Measurements from ENCODE around the gene CHST2.
A peak's percentile ranks its signal among the peaks of the same experiment; 100 is the strongest.

Gene CHST2

GRCh38 chr3:143118630-143119008, 952 bp upstream of the CHST2 start:
- TF ChIP-seq SUZ12 (IDR thresholded peaks at IDR 0.05; ENCODE audit: extremely low read depth, insufficient read depth, insufficient read length) (no peak), YY1 (IDR thresholded peaks at IDR 0.05; ENCODE audit: insufficient read depth, insufficient read length) (no peak), ZNF274 (IDR thresholded peaks at IDR 0.05; ENCODE audit: low read depth, low read length) (no peak)
- peaks cover 8% of the 10 kb centered on the region; the same call in 1 of the 2 replicates for H3K9me3 ChIP-seq (ENCODE audit: insufficient read depth, low read length)
- H3K36me3 ChIP-seq (ENCODE audit: insufficient read depth, insufficient read length, low read length), result peaks cover 18% of the 10 kb centered on the region
- peaks cover 11% of the 10 kb centered on the region for H3K27me3 ChIP-seq (ENCODE audit: insufficient read depth, insufficient read length)
- DNase-seq (ENCODE audit: low read depth, low spot score), result no peak
- H3K4me3 ChIP-seq (ENCODE audit: insufficient read length, low read depth), result peak overlapping the region; percentile 91
- H3K4me1 ChIP-seq (ENCODE audit: insufficient read depth, insufficient read length), result peaks cover 7% of the 10 kb centered on the region
- peak overlapping the region; percentile 92 for H3K9ac ChIP-seq (ENCODE audit: insufficient read length, low read depth)

- Histone ChIP-seq H3K9me3 (ENCODE audit: insufficient read depth, low read length) (peaks cover 8% of the 10 kb centered on the region; the same call in 1 of the 2 replicates), H3K4me3 (ENCODE audit: insufficient read length, low read depth) (peak overlapping the region; percentile 91), H3K36me3 (ENCODE audit: insufficient read depth, insufficient read length, low read length) (peaks cover 18% of the 10 kb centered on the region), H3K9ac (ENCODE audit: insufficient read length, low read depth) (peak overlapping the region; percentile 91), H3K27me3 (ENCODE audit: insufficient read depth, insufficient read length) (peaks cover 11% of the 10 kb centered on the region), H3K4me1 (ENCODE audit: insufficient read depth, insufficient read length) (peaks cover 7% of the 10 kb centered on the region)
- TF ChIP-seq SUZ12 (IDR thresholded peaks at IDR 0.05; ENCODE audit: extremely low read depth, insufficient read depth, insufficient read length), result peak; percentile 62
- TF ChIP-seq ZNF274 (IDR thresholded peaks at IDR 0.05; ENCODE audit: low read depth, low read length), result no peak
- TF ChIP-seq YY1 (IDR thresholded peaks at IDR 0.05; ENCODE audit: insufficient read depth, insufficient read length), result no peak
- peak; percentile 35 for DNase-seq (ENCODE audit: low read depth, low spot score)
Observed at GRCh38 chr3:143119974-143120715, 574 bp downstream of the CHST2 start.

GRCh38 chr3:143120716-143121240, 1.2 kb downstream of the CHST2 start:
- Histone ChIP-seq H3K9ac (ENCODE audit: insufficient read length, low read depth) (peak overlapping the region; percentile 91), H3K27me3 (ENCODE audit: insufficient read depth, insufficient read length) (peaks cover 11% of the 10 kb centered on the region)

GRCh38 chr3:143121241-143122088, 1.9 kb downstream of the CHST2 start:
- Histone ChIP-seq H3K9ac (ENCODE audit: insufficient read length, low read depth) (peak overlapping the region; percentile 91), H3K9me3 (ENCODE audit: insufficient read depth, low read length) (peaks cover 8% of the 10 kb centered on the region; the same call in 1 of the 2 replicates), H3K36me3 (ENCODE audit: insufficient read depth, insufficient read length, low read length) (peaks cover 18% of the 10 kb centered on the region), H3K4me3 (ENCODE audit: insufficient read length, low read depth) (peak overlapping the region; percentile 91), H3K27me3 (ENCODE audit: insufficient read depth, insufficient read length) (peaks cover 11% of the 10 kb centered on the region), H3K4me1 (ENCODE audit: insufficient read depth, insufficient read length) (peaks cover 7% of the 10 kb centered on the region)
- peak; percentile 83 for DNase-seq (ENCODE audit: low read depth, low spot score)
- TF ChIP-seq ZNF274 (IDR thresholded peaks at IDR 0.05; ENCODE audit: low read depth, low read length), result no peak
- no peak for TF ChIP-seq SUZ12 (IDR thresholded peaks at IDR 0.05; ENCODE audit: extremely low read depth, insufficient read depth, insufficient read length)
- TF ChIP-seq YY1 (IDR thresholded peaks at IDR 0.05; ENCODE audit: insufficient read depth, insufficient read length), result no peak

More at GRCh38 chr3:143120716-143121240, 1.2 kb downstream of the CHST2 start:
- Histone ChIP-seq H3K4me3 (ENCODE audit: insufficient read length, low read depth) (peak overlapping the region; percentile 91), H3K9me3 (ENCODE audit: insufficient read depth, low read length) (peaks cover 8% of the 10 kb centered on the region; the same call in 1 of the 2 replicates), H3K36me3 (ENCODE audit: insufficient read depth, insufficient read length, low read length) (peaks cover 18% of the 10 kb centered on the region), H3K4me1 (ENCODE audit: insufficient read depth, insufficient read length) (peaks cover 7% of the 10 kb centered on the region)
- no peak for DNase-seq (ENCODE audit: low read depth, low spot score)
- no peak for TF ChIP-seq SUZ12 (IDR thresholded peaks at IDR 0.05; ENCODE audit: extremely low read depth, insufficient read depth, insufficient read length)
- TF ChIP-seq ZNF274 (IDR thresholded peaks at IDR 0.05; ENCODE audit: low read depth, low read length), result no peak
- no peak for TF ChIP-seq YY1 (IDR thresholded peaks at IDR 0.05; ENCODE audit: insufficient read depth, insufficient read length)

GRCh38 chr3:143122089-143122430, 2.5 kb downstream of the CHST2 start:
- H3K9ac ChIP-seq (ENCODE audit: insufficient read length, low read depth), result no peak overlapping the region

GRCh38 chr3:143122608-143123352, 3.2 kb downstream of the CHST2 start:
- Histone ChIP-seq H3K36me3 (ENCODE audit: insufficient read depth, insufficient read length, low read length) (peaks cover 18% of the 10 kb centered on the region), H3K27me3 (ENCODE audit: insufficient read depth, insufficient read length) (peaks cover 11% of the 10 kb centered on the region), H3K9me3 (ENCODE audit: insufficient read depth, low read length) (peaks cover 8% of the 10 kb centered on the region; the same call in 1 of the 2 replicates), H3K9ac (ENCODE audit: insufficient read length, low read depth) (no peak overlapping the region), H3K4me1 (ENCODE audit: insufficient read depth, insufficient read length) (peaks cover 7% of the 10 kb centered on the region), H3K4me3 (ENCODE audit: insufficient read length, low read depth) (no peak overlapping the region)
- TF ChIP-seq SUZ12 (IDR thresholded peaks at IDR 0.05; ENCODE audit: extremely low read depth, insufficient read depth, insufficient read length), result no peak
- no peak for TF ChIP-seq ZNF274 (IDR thresholded peaks at IDR 0.05; ENCODE audit: low read depth, low read length)
- no peak for TF ChIP-seq YY1 (IDR thresholded peaks at IDR 0.05; ENCODE audit: insufficient read depth, insufficient read length)
- no peak for DNase-seq (ENCODE audit: low read depth, low spot score)

More at GRCh38 chr3:143122089-143122430, 2.5 kb downstream of the CHST2 start:
- Histone ChIP-seq H3K4me1 (ENCODE audit: insufficient read depth, insufficient read length) (peaks cover 7% of the 10 kb centered on the region), H3K27me3 (ENCODE audit: insufficient read depth, insufficient read length) (peaks cover 11% of the 10 kb centered on the region), H3K36me3 (ENCODE audit: insufficient read depth, insufficient read length, low read length) (peaks cover 18% of the 10 kb centered on the region), H3K9me3 (ENCODE audit: insufficient read depth, low read length) (peaks cover 8% of the 10 kb centered on the region; the same call in 1 of the 2 replicates), H3K4me3 (ENCODE audit: insufficient read length, low read depth) (no peak overlapping the region)
- TF ChIP-seq ZNF274 (IDR thresholded peaks at IDR 0.05; ENCODE audit: low read depth, low read length) (no peak), YY1 (IDR thresholded peaks at IDR 0.05; ENCODE audit: insufficient read depth, insufficient read length) (no peak), SUZ12 (IDR thresholded peaks at IDR 0.05; ENCODE audit: extremely low read depth, insufficient read depth, insufficient read length) (no peak)
- DNase-seq (ENCODE audit: low read depth, low spot score), result no peak

All from NT2/D1 (cell line).